ENCODE results near the gene FLT4. TPM values are rescaled to one million over a fixed set of nuclear protein-coding genes. Genes with fewer than 3 reads are reported as not detected.
A peak's percentile ranks its signal among the peaks of the same experiment; 100 is the strongest.

The FLT4 gene
- total and polyA plus RNA-seq, 4 donors: 2.0 to 19.9 (median 7.6) TPM

DNA sequence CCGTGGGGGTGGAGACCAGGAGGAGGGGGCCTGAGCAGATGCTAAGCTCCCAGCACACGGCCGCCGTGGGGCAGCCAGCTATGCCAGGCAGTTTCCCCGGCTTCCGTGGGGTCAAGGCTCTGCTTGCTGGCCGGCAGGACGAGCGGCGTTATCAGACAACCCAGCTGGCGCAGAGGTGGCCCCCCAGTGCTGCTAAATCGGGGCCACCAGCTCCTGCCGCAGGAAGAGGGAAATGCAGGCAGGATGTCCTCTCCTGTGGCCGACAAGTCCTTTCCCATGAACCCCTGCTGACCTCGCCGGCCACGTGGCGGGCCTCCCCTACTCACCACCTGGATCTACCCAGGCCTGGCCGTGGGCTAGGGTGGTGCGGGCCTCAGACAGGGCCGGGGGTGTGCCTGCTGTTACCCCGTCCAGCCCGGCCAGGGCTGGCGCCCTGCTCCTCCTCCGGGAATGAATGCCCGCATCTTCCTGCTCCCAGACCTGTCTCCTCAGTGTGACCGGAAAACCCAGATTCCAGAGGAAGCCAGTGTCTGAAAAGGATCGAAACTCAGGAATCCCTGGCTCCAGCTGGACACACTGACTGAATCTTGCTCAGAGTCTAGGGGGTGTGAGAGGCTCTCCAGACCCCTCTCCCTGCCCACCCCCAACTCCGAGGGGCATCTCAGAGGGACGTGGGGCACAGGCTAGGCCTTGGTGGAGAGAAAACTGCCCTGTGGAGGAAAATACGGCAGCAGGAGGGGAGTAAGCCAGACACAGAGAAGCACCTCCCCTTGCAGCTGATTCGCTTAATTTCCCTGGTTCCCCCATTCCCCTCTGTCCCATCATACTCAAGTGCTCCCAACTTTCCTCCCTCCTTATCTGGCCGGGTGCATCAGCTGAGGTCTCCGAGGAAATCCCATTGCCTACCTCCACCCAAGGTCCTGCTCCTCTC, 3.9 kb downstream of the FLT4 start:
- peak overlapping the region in 1 of 2 donors; percentile 31 for H3K27ac ChIP-seq (ENCODE audit: low read depth in 1 of 2, low read length in 2 of 2)
- peaks cover 2 to 20% (median 8%) of the 10 kb centered on the region in 4 donors for H3K4me1 ChIP-seq (ENCODE audit: control insufficient read depth in 4 of 4, insufficient read depth in 4 of 4, low read length in 3 of 4)
- TF ChIP-seq, protein P1, sequence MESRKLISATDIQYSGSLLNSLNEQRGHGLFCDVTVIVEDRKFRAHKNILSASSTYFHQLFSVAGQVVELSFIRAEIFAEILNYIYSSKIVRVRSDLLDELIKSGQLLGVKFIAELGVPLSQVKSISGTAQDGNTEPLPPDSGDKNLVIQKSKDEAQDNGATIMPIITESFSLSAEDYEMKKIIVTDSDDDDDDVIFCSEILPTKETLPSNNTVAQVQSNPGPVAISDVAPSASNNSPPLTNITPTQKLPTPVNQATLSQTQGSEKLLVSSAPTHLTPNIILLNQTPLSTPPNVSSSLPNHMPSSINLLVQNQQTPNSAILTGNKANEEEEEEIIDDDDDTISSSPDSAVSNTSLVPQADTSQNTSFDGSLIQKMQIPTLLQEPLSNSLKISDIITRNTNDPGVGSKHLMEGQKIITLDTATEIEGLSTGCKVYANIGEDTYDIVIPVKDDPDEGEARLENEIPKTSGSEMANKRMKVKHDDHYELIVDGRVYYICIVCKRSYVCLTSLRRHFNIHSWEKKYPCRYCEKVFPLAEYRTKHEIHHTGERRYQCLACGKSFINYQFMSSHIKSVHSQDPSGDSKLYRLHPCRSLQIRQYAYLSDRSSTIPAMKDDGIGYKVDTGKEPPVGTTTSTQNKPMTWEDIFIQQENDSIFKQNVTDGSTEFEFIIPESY (IDR thresholded peaks at IDR 0.05): no peak
- TF ChIP-seq RXRA (IDR thresholded peaks at IDR 0.05): peak in 1 of 2 donors; percentile 14
- TF ChIP-seq NR2F2 (IDR thresholded peaks at IDR 0.05): peak; percentile 96
- TF ChIP-seq YY1 (IDR thresholded peaks at IDR 0.05): no peak
- TF ChIP-seq, protein P2, sequence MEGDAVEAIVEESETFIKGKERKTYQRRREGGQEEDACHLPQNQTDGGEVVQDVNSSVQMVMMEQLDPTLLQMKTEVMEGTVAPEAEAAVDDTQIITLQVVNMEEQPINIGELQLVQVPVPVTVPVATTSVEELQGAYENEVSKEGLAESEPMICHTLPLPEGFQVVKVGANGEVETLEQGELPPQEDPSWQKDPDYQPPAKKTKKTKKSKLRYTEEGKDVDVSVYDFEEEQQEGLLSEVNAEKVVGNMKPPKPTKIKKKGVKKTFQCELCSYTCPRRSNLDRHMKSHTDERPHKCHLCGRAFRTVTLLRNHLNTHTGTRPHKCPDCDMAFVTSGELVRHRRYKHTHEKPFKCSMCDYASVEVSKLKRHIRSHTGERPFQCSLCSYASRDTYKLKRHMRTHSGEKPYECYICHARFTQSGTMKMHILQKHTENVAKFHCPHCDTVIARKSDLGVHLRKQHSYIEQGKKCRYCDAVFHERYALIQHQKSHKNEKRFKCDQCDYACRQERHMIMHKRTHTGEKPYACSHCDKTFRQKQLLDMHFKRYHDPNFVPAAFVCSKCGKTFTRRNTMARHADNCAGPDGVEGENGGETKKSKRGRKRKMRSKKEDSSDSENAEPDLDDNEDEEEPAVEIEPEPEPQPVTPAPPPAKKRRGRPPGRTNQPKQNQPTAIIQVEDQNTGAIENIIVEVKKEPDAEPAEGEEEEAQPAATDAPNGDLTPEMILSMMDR (IDR thresholded peaks at IDR 0.05; ENCODE audit: low read depth, low read length, missing input control): no peak
- TF ChIP-seq, protein P3, sequence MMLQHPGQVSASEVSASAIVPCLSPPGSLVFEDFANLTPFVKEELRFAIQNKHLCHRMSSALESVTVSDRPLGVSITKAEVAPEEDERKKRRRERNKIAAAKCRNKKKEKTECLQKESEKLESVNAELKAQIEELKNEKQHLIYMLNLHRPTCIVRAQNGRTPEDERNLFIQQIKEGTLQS (IDR thresholded peaks at IDR 0.05): no peak
- no peak for TF ChIP-seq FOXA1 (IDR thresholded peaks at IDR 0.05)
- no peak for TF ChIP-seq TAF1 (conservative IDR thresholded peaks at IDR 0.05)
- no peak for TF ChIP-seq JUND (IDR thresholded peaks at IDR 0.05)
- TF ChIP-seq HNF4A (conservative IDR thresholded peaks at IDR 0.05): no peak
- TF ChIP-seq HNF4G (IDR thresholded peaks at IDR 0.05): no peak
- TF ChIP-seq MAX (IDR thresholded peaks at IDR 0.05): peak; percentile 49
- TF ChIP-seq GABPA (IDR thresholded peaks at IDR 0.05 in 1 of 2, conservative IDR thresholded peaks at IDR 0.05 in 1 of 2): no peak
- TF ChIP-seq FOXA2 (IDR thresholded peaks at IDR 0.05): no peak
- TF ChIP-seq RAD21 (IDR thresholded peaks at IDR 0.05): no peak
- TF ChIP-seq, protein P4, sequence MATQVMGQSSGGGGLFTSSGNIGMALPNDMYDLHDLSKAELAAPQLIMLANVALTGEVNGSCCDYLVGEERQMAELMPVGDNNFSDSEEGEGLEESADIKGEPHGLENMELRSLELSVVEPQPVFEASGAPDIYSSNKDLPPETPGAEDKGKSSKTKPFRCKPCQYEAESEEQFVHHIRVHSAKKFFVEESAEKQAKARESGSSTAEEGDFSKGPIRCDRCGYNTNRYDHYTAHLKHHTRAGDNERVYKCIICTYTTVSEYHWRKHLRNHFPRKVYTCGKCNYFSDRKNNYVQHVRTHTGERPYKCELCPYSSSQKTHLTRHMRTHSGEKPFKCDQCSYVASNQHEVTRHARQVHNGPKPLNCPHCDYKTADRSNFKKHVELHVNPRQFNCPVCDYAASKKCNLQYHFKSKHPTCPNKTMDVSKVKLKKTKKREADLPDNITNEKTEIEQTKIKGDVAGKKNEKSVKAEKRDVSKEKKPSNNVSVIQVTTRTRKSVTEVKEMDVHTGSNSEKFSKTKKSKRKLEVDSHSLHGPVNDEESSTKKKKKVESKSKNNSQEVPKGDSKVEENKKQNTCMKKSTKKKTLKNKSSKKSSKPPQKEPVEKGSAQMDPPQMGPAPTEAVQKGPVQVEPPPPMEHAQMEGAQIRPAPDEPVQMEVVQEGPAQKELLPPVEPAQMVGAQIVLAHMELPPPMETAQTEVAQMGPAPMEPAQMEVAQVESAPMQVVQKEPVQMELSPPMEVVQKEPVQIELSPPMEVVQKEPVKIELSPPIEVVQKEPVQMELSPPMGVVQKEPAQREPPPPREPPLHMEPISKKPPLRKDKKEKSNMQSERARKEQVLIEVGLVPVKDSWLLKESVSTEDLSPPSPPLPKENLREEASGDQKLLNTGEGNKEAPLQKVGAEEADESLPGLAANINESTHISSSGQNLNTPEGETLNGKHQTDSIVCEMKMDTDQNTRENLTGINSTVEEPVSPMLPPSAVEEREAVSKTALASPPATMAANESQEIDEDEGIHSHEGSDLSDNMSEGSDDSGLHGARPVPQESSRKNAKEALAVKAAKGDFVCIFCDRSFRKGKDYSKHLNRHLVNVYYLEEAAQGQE (IDR thresholded peaks at IDR 0.05): no peak
- TF ChIP-seq EGR1 (IDR thresholded peaks at IDR 0.05; ENCODE audit: low read depth in 2 of 2): peak; percentile 16 to 34
- no peak for TF ChIP-seq SP1 (IDR thresholded peaks at IDR 0.05)
- no peaks in the 10 kb centered on the region for H3K9me3 ChIP-seq (ENCODE audit: control insufficient read depth in 4 of 4, low read length in 3 of 4)
- H3K9ac ChIP-seq (ENCODE audit: low read depth in 1 of 2, low read length in 2 of 2): no peak overlapping the region
- peaks cover 0 to 2% (median 0%) of the 10 kb centered on the region in 4 donors for H3K27me3 ChIP-seq (ENCODE audit: control insufficient read depth in 4 of 4, insufficient read depth in 4 of 4, low read length in 3 of 4)
- 54% methylated on average over 34 of the region's 34 CpGs for WGBS
- no peaks in the 10 kb centered on the region for H3K36me3 ChIP-seq (ENCODE audit: control insufficient read depth in 4 of 4, insufficient read depth in 3 of 4, low read depth in 1 of 4, low read length in 3 of 4)
- no peak for DNase-seq (ENCODE audit: low spot score)
- no peak overlapping the region for H3K4me3 ChIP-seq (ENCODE audit: low read depth in 1 of 3, low read length in 3 of 3)

Measured in liver (tissue), 9 donors.